ENCODE data around the gene LRRC41.

DNA sequence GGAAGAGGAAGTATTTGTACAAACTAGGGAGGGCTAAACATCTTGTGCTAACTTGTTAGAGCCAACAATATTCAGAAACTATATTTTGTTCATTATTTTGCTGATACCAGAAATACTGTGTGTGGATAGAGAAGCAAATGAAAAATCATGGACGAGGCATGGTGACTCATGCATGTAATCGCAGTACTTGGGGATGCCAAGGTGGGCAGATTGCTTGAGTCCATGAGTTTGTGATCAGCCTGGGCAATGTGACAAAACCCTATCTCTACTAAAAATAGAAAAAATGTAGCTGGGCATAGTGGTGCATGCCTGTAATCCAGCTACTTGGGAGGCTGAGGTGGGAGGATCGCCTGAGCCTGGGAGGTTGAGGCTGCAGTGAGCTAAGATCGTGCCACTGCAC is 13.4 kb downstream of the LRRC41 start:
- no peak for TF ChIP-seq GABPA (IDR thresholded peaks at IDR 0.05; ENCODE audit: low read depth)
- TF ChIP-seq SMC3 (IDR thresholded peaks at IDR 0.05; ENCODE audit: low read depth, low read length): no peak
- TF ChIP-seq, protein P1, sequence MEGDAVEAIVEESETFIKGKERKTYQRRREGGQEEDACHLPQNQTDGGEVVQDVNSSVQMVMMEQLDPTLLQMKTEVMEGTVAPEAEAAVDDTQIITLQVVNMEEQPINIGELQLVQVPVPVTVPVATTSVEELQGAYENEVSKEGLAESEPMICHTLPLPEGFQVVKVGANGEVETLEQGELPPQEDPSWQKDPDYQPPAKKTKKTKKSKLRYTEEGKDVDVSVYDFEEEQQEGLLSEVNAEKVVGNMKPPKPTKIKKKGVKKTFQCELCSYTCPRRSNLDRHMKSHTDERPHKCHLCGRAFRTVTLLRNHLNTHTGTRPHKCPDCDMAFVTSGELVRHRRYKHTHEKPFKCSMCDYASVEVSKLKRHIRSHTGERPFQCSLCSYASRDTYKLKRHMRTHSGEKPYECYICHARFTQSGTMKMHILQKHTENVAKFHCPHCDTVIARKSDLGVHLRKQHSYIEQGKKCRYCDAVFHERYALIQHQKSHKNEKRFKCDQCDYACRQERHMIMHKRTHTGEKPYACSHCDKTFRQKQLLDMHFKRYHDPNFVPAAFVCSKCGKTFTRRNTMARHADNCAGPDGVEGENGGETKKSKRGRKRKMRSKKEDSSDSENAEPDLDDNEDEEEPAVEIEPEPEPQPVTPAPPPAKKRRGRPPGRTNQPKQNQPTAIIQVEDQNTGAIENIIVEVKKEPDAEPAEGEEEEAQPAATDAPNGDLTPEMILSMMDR (IDR thresholded peaks at IDR 0.05): no peak
- no peak for TF ChIP-seq RFX5 (IDR thresholded peaks at IDR 0.05; ENCODE audit: low read length)
- TF ChIP-seq, protein P2, sequence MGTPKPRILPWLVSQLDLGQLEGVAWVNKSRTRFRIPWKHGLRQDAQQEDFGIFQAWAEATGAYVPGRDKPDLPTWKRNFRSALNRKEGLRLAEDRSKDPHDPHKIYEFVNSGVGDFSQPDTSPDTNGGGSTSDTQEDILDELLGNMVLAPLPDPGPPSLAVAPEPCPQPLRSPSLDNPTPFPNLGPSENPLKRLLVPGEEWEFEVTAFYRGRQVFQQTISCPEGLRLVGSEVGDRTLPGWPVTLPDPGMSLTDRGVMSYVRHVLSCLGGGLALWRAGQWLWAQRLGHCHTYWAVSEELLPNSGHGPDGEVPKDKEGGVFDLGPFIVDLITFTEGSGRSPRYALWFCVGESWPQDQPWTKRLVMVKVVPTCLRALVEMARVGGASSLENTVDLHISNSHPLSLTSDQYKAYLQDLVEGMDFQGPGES (IDR thresholded peaks at IDR 0.05; ENCODE audit: low read depth, low read length): no peak
- no peak for TF ChIP-seq SIN3A (IDR thresholded peaks at IDR 0.05; ENCODE audit: borderline replicate concordance, low read depth, low read length)
- TF ChIP-seq, protein P3, sequence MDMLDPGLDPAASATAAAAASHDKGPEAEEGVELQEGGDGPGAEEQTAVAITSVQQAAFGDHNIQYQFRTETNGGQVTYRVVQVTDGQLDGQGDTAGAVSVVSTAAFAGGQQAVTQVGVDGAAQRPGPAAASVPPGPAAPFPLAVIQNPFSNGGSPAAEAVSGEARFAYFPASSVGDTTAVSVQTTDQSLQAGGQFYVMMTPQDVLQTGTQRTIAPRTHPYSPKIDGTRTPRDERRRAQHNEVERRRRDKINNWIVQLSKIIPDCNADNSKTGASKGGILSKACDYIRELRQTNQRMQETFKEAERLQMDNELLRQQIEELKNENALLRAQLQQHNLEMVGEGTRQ (IDR thresholded peaks at IDR 0.05; ENCODE audit: borderline replicate concordance, low read depth, low read length): no peak
- TF ChIP-seq POLR2AphosphoS5 (IDR thresholded peaks at IDR 0.05; ENCODE audit: low read depth, low read length): no peak
- TF ChIP-seq, protein P4, sequence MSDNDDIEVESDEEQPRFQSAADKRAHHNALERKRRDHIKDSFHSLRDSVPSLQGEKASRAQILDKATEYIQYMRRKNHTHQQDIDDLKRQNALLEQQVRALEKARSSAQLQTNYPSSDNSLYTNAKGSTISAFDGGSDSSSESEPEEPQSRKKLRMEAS (IDR thresholded peaks at IDR 0.05; ENCODE audit: low read depth): no peak
- TF ChIP-seq, protein P5, sequence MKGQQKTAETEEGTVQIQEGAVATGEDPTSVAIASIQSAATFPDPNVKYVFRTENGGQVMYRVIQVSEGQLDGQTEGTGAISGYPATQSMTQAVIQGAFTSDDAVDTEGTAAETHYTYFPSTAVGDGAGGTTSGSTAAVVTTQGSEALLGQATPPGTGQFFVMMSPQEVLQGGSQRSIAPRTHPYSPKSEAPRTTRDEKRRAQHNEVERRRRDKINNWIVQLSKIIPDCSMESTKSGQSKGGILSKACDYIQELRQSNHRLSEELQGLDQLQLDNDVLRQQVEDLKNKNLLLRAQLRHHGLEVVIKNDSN (IDR thresholded peaks at IDR 0.05; ENCODE audit: borderline replicate concordance, low read depth): no peak
- no peak for TF ChIP-seq RAD21 (IDR thresholded peaks at IDR 0.05; ENCODE audit: low read length)
- TF ChIP-seq, protein P6, sequence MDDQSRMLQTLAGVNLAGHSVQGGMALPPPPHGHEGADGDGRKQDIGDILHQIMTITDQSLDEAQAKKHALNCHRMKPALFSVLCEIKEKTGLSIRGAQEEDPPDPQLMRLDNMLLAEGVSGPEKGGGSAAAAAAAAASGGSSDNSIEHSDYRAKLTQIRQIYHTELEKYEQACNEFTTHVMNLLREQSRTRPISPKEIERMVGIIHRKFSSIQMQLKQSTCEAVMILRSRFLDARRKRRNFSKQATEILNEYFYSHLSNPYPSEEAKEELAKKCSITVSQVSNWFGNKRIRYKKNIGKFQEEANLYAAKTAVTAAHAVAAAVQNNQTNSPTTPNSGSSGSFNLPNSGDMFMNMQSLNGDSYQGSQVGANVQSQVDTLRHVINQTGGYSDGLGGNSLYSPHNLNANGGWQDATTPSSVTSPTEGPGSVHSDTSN (IDR thresholded peaks at IDR 0.05): no peak
- no peak for TF ChIP-seq FOXM1 (IDR thresholded peaks at IDR 0.05; ENCODE audit: low read depth)
- TF ChIP-seq MXI1 (IDR thresholded peaks at IDR 0.05; ENCODE audit: low read depth, low read length): no peak

Measured in SK-N-SH (cell line).